PC-9 (cell line): ENCODE results near the gene TENT4A. TPM values are rescaled to one million over a fixed set of nuclear protein-coding genes. Genes with fewer than 3 reads are reported as not detected.

Experiments used
- BruUV-seq: library from RNA; stranded (reverse); fragments of 400-500 nt; replicated peaks from 2 replicates; lab custom pipeline; 2021; lab: Mats Ljungman, UMichigan
- CTCF ChIA-PET: fragments of 300-600 bp; sonication (Branson Sonifier 250); formaldehyde crosslinking; loops from one replicate; lab custom pipeline; 2022; ENCODE audit warnings: antibody characterized with exemption; lab: Charles Lee
- POLR2A ChIA-PET: fragments of 300-600 bp; sonication (Branson Sonifier 250); formaldehyde crosslinking; loops from one replicate; lab custom pipeline; 2022; ENCODE audit warnings: antibody characterized with exemption; ENCODE audit not compliant: unreplicated experiment; lab: Charles Lee
- DNase-seq, 2 experiments: peaks; one replicate each; pipeline versions ENCODE4 v3.0.0 to v3.0.0-alpha.2; 2015 to 2022; ENCODE audit warnings: mixed read lengths in 1 of 2
- H2AFZ ChIP-seq: fragments of 200-600 bp; sonication (generic); 2 replicates; pipeline ENCODE4 v1.8.1; 2017; ENCODE audit warnings: antibody characterized with exemption
- H3F3A ChIP-seq: fragments of 200-600 bp; sonication (generic); 2 replicates; pipeline ENCODE4 v1.8.1; 2017; ENCODE audit warnings: antibody characterized with exemption, mild to moderate bottlenecking, low read depth; ENCODE audit not compliant: insufficient read depth
- H3K27ac ChIP-seq: fragments of 200-600 bp; sonication (generic); 2 replicates; pipeline ENCODE4 v1.6.1; 2016; ENCODE audit warnings: mixed run types
- H3K27me3 ChIP-seq: fragments of 200-600 bp; sonication (generic); 2 replicates; pipeline ENCODE4 v1.6.1; 2016; ENCODE audit warnings: low read depth, mixed run types; ENCODE audit not compliant: insufficient read depth
- H3K36me3 ChIP-seq: fragments of 200-600 bp; sonication (generic); 2 replicates; pipeline ENCODE4 v1.6.1; 2016; ENCODE audit warnings: low read depth, mixed run types
- H3K4me1 ChIP-seq: fragments of 200-600 bp; sonication (generic); replicated peaks from 2 replicates; pipeline ENCODE4 v1.6.1; 2016; ENCODE audit warnings: mixed run types; ENCODE audit not compliant: insufficient read depth
- H3K4me2 ChIP-seq: fragments of 200-600 bp; sonication (generic); 2 replicates; pipeline ENCODE4 v1.6.1; 2017; ENCODE audit warnings: mixed run types
- H3K4me3 ChIP-seq: fragments of 200-600 bp; sonication (generic); 2 replicates; pipeline ENCODE4 v1.6.1; 2016; ENCODE audit warnings: mixed run types
- H3K79me2 ChIP-seq: fragments of 200-600 bp; sonication (generic); 2 replicates; pipeline ENCODE4 v1.6.1; 2017; ENCODE audit warnings: low read depth, mixed run types
- H3K9me2 ChIP-seq: fragments of 200-600 bp; sonication (generic); 2 replicates; pipeline ENCODE4 v1.8.1; 2017; ENCODE audit warnings: mild to moderate bottlenecking; ENCODE audit not compliant: insufficient read depth
- H3K9me3 ChIP-seq: fragments of 200-600 bp; sonication (generic); 2 replicates; pipeline ENCODE4 v1.8.1; 2016; ENCODE audit warnings: low read depth; ENCODE audit not compliant: insufficient read depth
- H4K20me1 ChIP-seq: fragments of 200-600 bp; sonication (generic); 2 replicates; pipeline ENCODE4 v1.8.1; 2017; ENCODE audit not compliant: insufficient read depth
- CTCF ChIP-seq: fragments of 200-600 bp; sonication (generic); conservative IDR thresholded peaks from 2 replicates; pipeline ENCODE4 v1.6.1; 2017; ENCODE audit warnings: mixed run types, antibody characterized with exemption, mild to moderate bottlenecking, moderate library complexity
- EZH2 ChIP-seq: fragments of 200-600 bp; sonication (generic); IDR thresholded peaks from 2 replicates; pipeline ENCODE4 v1.8.0; 2017; ENCODE audit warnings: antibody characterized with exemption, low read depth
- intact Hi-C: fragments of 100-400 bp; cut with micrococcal nuclease; formaldehyde crosslinking; loops from one replicate; pipeline ENCODE4 v1.10.0; 2022; ENCODE audit not compliant: unreplicated experiment
- total RNA-seq: library from RNA; stranded (reverse); gene quantifications from 2 replicates; pipeline ENCODE4 v1.2.3, GENCODE V29; 2021

TENT4A gene
- total RNA-seq, 1 experiment from 2014 or later: 84.8 TPM

DNA sequence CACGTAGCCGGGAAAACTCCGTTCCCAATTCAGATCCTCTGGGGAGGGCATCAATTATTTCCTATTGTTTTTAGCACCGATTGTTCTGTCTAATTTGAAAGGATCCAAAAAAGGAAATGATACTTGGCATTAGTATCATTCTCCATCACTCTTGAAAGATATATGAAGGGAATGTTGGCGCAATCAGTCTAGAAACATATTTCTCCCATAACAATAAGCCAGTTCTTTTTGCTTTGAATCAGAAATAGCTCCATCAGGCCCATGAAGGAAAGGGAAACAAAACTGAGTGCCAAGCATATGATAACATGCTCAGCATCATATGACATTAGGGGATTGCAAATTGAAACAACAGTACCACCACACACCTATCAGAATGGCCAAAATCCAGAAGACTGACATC lies 40.2 kb upstream of the TENT4A start:
- DNase-seq: no peak
- no peak overlapping the region for H3K4me3 ChIP-seq
- H3K27me3 ChIP-seq: no peaks in the 10 kb centered on the region
- H3K9me3 ChIP-seq: no peaks in the 10 kb centered on the region
- no peak for TF ChIP-seq CTCF
- TF ChIP-seq EZH2: no peak
- H3K79me2 ChIP-seq: no peaks in the 10 kb centered on the region
- no peaks in the 10 kb centered on the region for H3K9me2 ChIP-seq
- no peaks in the 10 kb centered on the region for H3K36me3 ChIP-seq
- no peaks in the 10 kb centered on the region; the same call in 1 of the 2 replicates for H3F3A ChIP-seq
- ChIA-PET POLR2A (no interaction called here), CTCF (no interaction called here)
- intact Hi-C loops: no loop called here
- no peak overlapping the region for H3K27ac ChIP-seq
- H3K4me1 ChIP-seq: no peaks in the 10 kb centered on the region
- BruUV-seq: no TSS peak
- H4K20me1 ChIP-seq: no peaks in the 10 kb centered on the region
- H3K4me2 ChIP-seq: no peak overlapping the region
- H2AFZ ChIP-seq: no peak overlapping the region

- DNase-seq: no peak
- Histone ChIP-seq H3K4me3 (no peak overlapping the region), H3K79me2 (no peaks in the 10 kb centered on the region), H3K27ac (no peak overlapping the region), H3K9me2 (no peaks in the 10 kb centered on the region), H3K4me2 (no peak overlapping the region), H2AFZ (no peak overlapping the region), H3K4me1 (no peaks in the 10 kb centered on the region), H3F3A (no peaks in the 10 kb centered on the region; the same call in 1 of the 2 replicates), H3K36me3 (no peaks in the 10 kb centered on the region), H3K27me3 (no peaks in the 10 kb centered on the region), H4K20me1 (no peaks in the 10 kb centered on the region), H3K9me3 (no peaks in the 10 kb centered on the region)
- intact Hi-C loops: no loop called here
- CTCF ChIA-PET: no interaction called here
- TF ChIP-seq CTCF: no peak
- no peak for TF ChIP-seq EZH2
- no TSS peak for BruUV-seq
- POLR2A ChIA-PET: no interaction called here
These were observed 39.3 kb upstream of the TENT4A start for GRCh38 chr5:6673963-6674362.

- H3F3A ChIP-seq: no peaks in the 10 kb centered on the region; the same call in 1 of the 2 replicates
- no peak overlapping the region for H3K27ac ChIP-seq
- no peak overlapping the region for H3K4me3 ChIP-seq
- no peaks in the 10 kb centered on the region for H3K9me3 ChIP-seq
- H3K36me3 ChIP-seq: no peaks in the 10 kb centered on the region
- no peak for TF ChIP-seq CTCF
- no peak for TF ChIP-seq EZH2
- intact Hi-C loops: no loop called here
- POLR2A ChIA-PET: no interaction called here
- no TSS peak for BruUV-seq
- CTCF ChIA-PET: no interaction called here
- no peaks in the 10 kb centered on the region for H4K20me1 ChIP-seq
- no peaks in the 10 kb centered on the region for H3K9me2 ChIP-seq
- H3K4me2 ChIP-seq: no peak overlapping the region
- no peaks in the 10 kb centered on the region for H3K27me3 ChIP-seq
- H3K79me2 ChIP-seq: no peaks in the 10 kb centered on the region
- H3K4me1 ChIP-seq: no peaks in the 10 kb centered on the region
- H2AFZ ChIP-seq: no peak overlapping the region
- DNase-seq: no peak
These were observed 38.8 kb upstream of the TENT4A start for GRCh38 chr5:6674421-6674820.
